ENCODE measurements around the gene NUDT1.

- TF ChIP-seq CTCF (conservative IDR thresholded peaks at IDR 0.05; ENCODE audit: low read length) (no peak), EZH2phosphoT487 (IDR thresholded peaks at IDR 0.05; ENCODE audit: borderline replicate concordance, low read depth, low read length) (no peak)
Observed at GRCh38 chr7:2251841-2252771, 10.1 kb downstream of the NUDT1 start.
